Measurements from ENCODE around the gene RIMS1.

- TF ChIP-seq, protein P1, sequence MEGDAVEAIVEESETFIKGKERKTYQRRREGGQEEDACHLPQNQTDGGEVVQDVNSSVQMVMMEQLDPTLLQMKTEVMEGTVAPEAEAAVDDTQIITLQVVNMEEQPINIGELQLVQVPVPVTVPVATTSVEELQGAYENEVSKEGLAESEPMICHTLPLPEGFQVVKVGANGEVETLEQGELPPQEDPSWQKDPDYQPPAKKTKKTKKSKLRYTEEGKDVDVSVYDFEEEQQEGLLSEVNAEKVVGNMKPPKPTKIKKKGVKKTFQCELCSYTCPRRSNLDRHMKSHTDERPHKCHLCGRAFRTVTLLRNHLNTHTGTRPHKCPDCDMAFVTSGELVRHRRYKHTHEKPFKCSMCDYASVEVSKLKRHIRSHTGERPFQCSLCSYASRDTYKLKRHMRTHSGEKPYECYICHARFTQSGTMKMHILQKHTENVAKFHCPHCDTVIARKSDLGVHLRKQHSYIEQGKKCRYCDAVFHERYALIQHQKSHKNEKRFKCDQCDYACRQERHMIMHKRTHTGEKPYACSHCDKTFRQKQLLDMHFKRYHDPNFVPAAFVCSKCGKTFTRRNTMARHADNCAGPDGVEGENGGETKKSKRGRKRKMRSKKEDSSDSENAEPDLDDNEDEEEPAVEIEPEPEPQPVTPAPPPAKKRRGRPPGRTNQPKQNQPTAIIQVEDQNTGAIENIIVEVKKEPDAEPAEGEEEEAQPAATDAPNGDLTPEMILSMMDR (IDR thresholded peaks at IDR 0.05; ENCODE audit: insufficient read depth, low read length, poor library complexity, severe bottlenecking), result no peak
- TF ChIP-seq EZH2phosphoT487 (conservative IDR thresholded peaks at IDR 0.05; ENCODE audit: low read length), result no peak
Measured at GRCh38 chr6:72425003-72425681, 538.8 kb downstream of the RIMS1 start.

All from SU-DHL-6 (cell line).